Ovary (tissue), 9 donors: Measurements from ENCODE around the gene OVCH1. TPM values are rescaled to one million over a fixed set of nuclear protein-coding genes. Genes with fewer than 3 reads are reported as not detected.

Experiments
- DNase-seq, 5 donors: peaks; one replicate each; pipeline ENCODE4 v3.0.0-alpha.2; 2019 to 2020
- H3K27ac ChIP-seq, 2 donors: fragments of 200-600 bp; one replicate each; pipeline versions ENCODE4 v1.5.1 to v1.8.0; 2019 to 2022
- H3K27me3 ChIP-seq: fragments of 200-600 bp; one replicate; pipeline ENCODE4 v1.8.0; 2022
- H3K36me3 ChIP-seq: fragments of 200-600 bp; sonication (generic); one replicate; pipeline ENCODE4 v1.5.1; 2019
- H3K4me1 ChIP-seq: one replicate; pipeline ENCODE4 v1.8.1; 2013; ENCODE audit warnings: mild to moderate bottlenecking, moderate library complexity; ENCODE audit not compliant: insufficient read depth
- H3K4me3 ChIP-seq: fragments of 200-600 bp; sonication (generic); one replicate; pipeline ENCODE4 v1.5.1; 2017
- H3K9me3 ChIP-seq, 2 donors: fragments of 200-600 bp in 1 of 2; sonication (generic) in 1 of 2; one replicate each; pipeline versions ENCODE4 v1.5.1 to v1.8.1; 2013 to 2019; ENCODE audit warnings: mild to moderate bottlenecking in 1 of 2, moderate library complexity in 1 of 2
- EP300 ChIP-seq: sonication (generic); formaldehyde crosslinking; IDR thresholded peaks from one replicate; pipeline ENCODE4 v1.6.1; 2017; ENCODE audit warnings: antibody characterized with exemption
- POLR2A ChIP-seq: fragments of 450-650 bp; IDR thresholded peaks from one replicate; pipeline ENCODE4 v1.6.1; 2017; ENCODE audit warnings: antibody characterized with exemption, mild to moderate bottlenecking, moderate library complexity
- WGBS, 3 donors: extraction: QIAGEN DNeasy Blood & Tissue Kit in 1 of 3; methylation state at CpG; one replicate each; pipeline versions ENCODE4 v1.1.5 to v1.1.7; 2013 to 2017; 5-methylcytosine and 5-hydroxymethylcytosine counted together
- intact Hi-C, 4 donors: fragments of 100-400 bp; cut with DNase I; formaldehyde crosslinking; loops; one replicate each; pipeline versions ENCODE4 v1.11.0 to v1.15.1; 2022 to 2023
- polyA plus RNA-seq, 2 donors: library from polyadenylated mRNA; stranded (reverse); fragments of 200-250 nt in 1 of 2; fragments of 350-450 nt in 1 of 2; fragmentation: Illumina TruSeq in 1 of 2; extraction: RNeasy Lipid Tissue Mini Kit (QIAGEN cat#74804) in 1 of 2; gene quantifications; one replicate each; pipeline ENCODE4 v1.2.3, GENCODE V29; 2013 to 2014
- total RNA-seq, 7 donors: library from RNA; depleted of rRNA in 2 of 7; stranded (reverse); fragments of >200 nt in 2 of 7; fragmentation: NEBNext Ultra II Directional in 3 of 7; extraction: Animal tissue kit (Norgen Biotek cat#: 25700) in 3 of 7; gene quantifications; one replicate each; pipeline versions ENCODE4 v1.1.0 to v1.2.4, GENCODE V29; 2016 to 2023
- TF ChIP-seq, protein P1 (sequence below), 3 donors: fragments of 450-650 bp in 2 of 3; fragments of 200-600 bp in 1 of 3; IDR thresholded peaks; one replicate each; pipeline versions ENCODE4 v1.5.1 to v1.8.0; 2016 to 2022; ENCODE audit warnings: antibody characterized with exemption in 3 of 3, mild to moderate bottlenecking in 1 of 3
- donor health status: DM: no; HTN: no; CAD: no; lungs with moderate emphysema.
- donor health status: DM: no; HTN: no; CAD: no.
- donor health status: Bipolar disorder and iron deficiency.
- donor health status: DM: yes; HTN: yes; CAD: no.
- donor health status: DM: no; HTN: no; CAD: no.
- donor health status: DM: yes; HTN: yes; CAD: no.

OVCH1 gene
- total and polyA plus RNA-seq, 9 donors = 0.10 to 0.48 (median 0.21) TPM; not detected in 4

DNA sequence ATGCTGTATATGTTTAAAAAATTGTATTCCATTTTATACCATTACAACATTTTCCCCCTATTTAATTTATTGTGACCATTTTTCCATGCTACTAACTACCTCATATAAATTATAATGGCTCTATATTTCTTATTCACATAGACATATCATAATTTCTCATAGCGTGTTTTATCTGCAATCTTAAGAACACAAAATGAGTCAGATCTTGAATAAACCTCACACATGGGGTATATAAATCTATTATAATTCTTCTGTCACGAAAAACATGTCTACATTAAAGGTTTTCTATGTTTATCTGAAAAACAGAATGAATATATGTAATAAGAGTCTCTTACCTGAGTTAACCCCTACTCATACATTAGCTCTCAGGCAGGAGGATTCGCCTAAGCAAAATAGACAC is 66.0 kb downstream of the OVCH1 start:
- Histone ChIP-seq H3K9me3 (no peaks in the 10 kb centered on the region), H3K4me1 (no peaks in the 10 kb centered on the region), H3K27ac (no peak overlapping the region), H3K4me3 (no peak overlapping the region), H3K27me3 (no peaks in the 10 kb centered on the region), H3K36me3 (no peaks in the 10 kb centered on the region)
- WGBS, 3 donors = 56 to 77% (median 69%) methylated on average over 3 of the region's 3 CpGs
- no peak for DNase-seq
- TF ChIP-seq, protein P1, sequence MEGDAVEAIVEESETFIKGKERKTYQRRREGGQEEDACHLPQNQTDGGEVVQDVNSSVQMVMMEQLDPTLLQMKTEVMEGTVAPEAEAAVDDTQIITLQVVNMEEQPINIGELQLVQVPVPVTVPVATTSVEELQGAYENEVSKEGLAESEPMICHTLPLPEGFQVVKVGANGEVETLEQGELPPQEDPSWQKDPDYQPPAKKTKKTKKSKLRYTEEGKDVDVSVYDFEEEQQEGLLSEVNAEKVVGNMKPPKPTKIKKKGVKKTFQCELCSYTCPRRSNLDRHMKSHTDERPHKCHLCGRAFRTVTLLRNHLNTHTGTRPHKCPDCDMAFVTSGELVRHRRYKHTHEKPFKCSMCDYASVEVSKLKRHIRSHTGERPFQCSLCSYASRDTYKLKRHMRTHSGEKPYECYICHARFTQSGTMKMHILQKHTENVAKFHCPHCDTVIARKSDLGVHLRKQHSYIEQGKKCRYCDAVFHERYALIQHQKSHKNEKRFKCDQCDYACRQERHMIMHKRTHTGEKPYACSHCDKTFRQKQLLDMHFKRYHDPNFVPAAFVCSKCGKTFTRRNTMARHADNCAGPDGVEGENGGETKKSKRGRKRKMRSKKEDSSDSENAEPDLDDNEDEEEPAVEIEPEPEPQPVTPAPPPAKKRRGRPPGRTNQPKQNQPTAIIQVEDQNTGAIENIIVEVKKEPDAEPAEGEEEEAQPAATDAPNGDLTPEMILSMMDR (IDR thresholded peaks at IDR 0.05) = no peak
- intact Hi-C loops = no loop called here

DNA sequence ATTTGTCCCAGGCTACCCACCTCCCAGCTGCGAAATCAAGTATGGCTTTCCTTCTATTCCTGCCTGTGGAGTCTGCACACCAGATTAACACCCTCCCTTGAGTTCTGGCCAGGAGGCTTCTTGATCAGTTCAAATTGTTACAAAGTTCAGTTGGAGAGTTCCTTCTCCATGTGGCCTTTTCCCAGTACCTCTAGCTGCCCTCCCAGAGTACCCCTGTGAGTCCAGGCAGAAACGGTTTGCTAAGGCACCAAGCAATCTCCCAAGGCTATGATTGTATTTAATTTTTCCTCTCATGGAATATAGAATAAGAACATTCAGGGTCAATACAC is 66.8 kb downstream of the OVCH1 start:
- no peak for DNase-seq
- H3K9me3 ChIP-seq = no peaks in the 10 kb centered on the region
- WGBS, 3 donors = 81 to 89% (median 87%) methylated on average over 2 of the region's 2 CpGs
- no peaks in the 10 kb centered on the region for H3K36me3 ChIP-seq
- intact Hi-C loops = no loop called here
- no peak overlapping the region for H3K4me3 ChIP-seq
- no peaks in the 10 kb centered on the region for H3K4me1 ChIP-seq
- no peak overlapping the region for H3K27ac ChIP-seq
- no peaks in the 10 kb centered on the region for H3K27me3 ChIP-seq
- no peak for TF ChIP-seq EP300
- TF ChIP-seq, protein P1 (IDR thresholded peaks at IDR 0.05) = no peak
- no peak for TF ChIP-seq POLR2A

DNA sequence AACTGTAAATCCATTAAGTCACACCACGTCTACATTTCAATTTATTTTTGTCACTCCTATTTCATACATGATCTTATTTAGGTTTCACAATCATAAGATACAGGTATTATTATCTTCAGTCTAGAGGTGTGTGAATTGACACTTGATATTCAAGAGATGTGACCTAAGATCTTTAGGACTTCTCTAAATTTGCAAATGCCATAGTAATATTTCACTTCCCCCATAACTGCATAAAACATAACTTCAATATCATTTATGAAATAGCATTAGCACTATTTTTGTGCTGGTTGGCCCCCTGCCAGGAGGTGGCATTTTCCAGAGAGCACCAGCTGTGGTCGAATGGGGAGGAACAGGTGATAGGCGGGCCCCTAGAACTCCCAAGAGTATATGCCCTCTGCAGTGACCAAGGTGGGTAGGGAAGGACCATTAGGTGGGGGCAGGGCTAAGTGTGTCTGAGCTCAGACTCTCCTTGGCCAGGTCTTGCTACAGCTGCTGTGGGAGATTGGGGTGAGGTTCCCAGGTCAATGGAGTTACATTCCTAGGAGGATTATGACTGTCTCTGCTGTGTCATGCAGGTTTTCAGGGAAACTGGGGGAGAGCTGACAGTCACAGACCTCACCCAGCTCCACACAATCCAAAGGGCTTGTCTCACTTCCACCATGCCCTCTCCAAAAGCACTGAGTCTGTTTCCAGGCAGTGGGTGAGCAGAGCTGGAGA is 67.3 kb downstream of the OVCH1 start:
- no peak overlapping the region for H3K27ac ChIP-seq
- no peaks in the 10 kb centered on the region for H3K4me1 ChIP-seq
- no peaks in the 10 kb centered on the region for H3K9me3 ChIP-seq
- WGBS, 3 donors = 71 to 86% (median 74%) methylated on average over 3 of the region's 3 CpGs
- intact Hi-C loops = no loop called here
- no peaks in the 10 kb centered on the region for H3K36me3 ChIP-seq
- TF ChIP-seq EP300 = no peak
- TF ChIP-seq, protein P1 (IDR thresholded peaks at IDR 0.05) = no peak
- TF ChIP-seq POLR2A = no peak
- DNase-seq = peak in 1 of 5 donors; percentile 15
- H3K4me3 ChIP-seq = no peak overlapping the region
- no peaks in the 10 kb centered on the region for H3K27me3 ChIP-seq

DNA sequence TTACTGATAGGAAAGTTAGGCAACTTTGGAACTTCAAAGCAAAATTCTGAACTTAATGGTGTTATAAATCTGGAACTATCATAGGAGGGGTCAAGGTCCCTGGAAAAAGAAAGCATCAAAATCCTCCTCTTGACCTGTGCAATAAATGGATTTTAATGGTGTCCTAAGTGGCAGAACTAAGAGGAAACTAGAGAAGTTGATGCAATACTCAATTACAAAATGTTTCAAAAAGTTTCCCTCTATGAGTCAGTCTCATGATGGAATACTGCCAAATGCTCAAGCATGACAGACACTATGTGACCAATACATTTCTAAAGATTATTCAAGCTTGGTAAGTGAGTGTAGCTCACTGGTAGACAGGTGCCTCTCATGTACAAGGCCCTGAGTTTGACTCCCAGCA is 68.9 kb downstream of the OVCH1 start:
- no peaks in the 10 kb centered on the region for H3K36me3 ChIP-seq
- H3K27ac ChIP-seq = no peak overlapping the region
- intact Hi-C loops = no loop called here
- H3K9me3 ChIP-seq = no peaks in the 10 kb centered on the region
- TF ChIP-seq POLR2A (no peak), EP300 (no peak)
- TF ChIP-seq, protein P1 (IDR thresholded peaks at IDR 0.05) = no peak
- DNase-seq = no peak
- H3K27me3 ChIP-seq = no peaks in the 10 kb centered on the region
- no peaks in the 10 kb centered on the region for H3K4me1 ChIP-seq
- H3K4me3 ChIP-seq = no peak overlapping the region
